GM21515 (cell line): ENCODE data around the gene ETS1.

Experiments
- ATAC-seq: cut with Tn5 transposase; IDR thresholded peaks from one replicate; pipeline ENCODE4 v1.9.1; 2021; ENCODE audit not compliant: unreplicated experiment

Gene ETS1

GRCh38 chr11:128490092-128490491 is 97.3 kb downstream of the ETS1 start:
- no peak for ATAC-seq

- ATAC-seq = no peak
Measured at GRCh38 chr11:128488471-128488870, 98.9 kb downstream of the ETS1 start.

DNA sequence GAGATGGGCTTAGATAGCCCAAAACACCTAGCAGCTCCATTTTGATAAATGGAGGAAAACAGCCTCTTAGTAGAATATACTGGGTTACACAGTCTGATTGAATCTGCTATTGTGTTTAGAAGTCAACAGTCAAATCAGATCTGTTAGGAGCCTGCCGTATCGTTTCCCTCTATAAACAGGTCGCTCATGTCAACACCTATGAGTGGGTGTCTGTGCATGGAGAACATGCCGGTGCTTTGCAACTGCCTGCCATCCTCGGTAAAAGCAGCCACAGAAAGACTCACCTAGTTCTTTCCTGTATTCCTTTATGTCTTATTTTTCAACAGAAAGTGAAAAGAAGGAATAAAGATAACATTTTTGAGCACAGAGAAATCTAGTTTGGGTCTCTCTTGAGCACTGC is 99.4 kb downstream of the ETS1 start:
- no peak for ATAC-seq

GRCh38 chr11:128484172-128484571 is 103.2 kb downstream of the ETS1 start:
- ATAC-seq = no peak

- peak; percentile 74 for ATAC-seq
Measured at GRCh38 chr11:128483211-128483788, 104.1 kb downstream of the ETS1 start.

DNA sequence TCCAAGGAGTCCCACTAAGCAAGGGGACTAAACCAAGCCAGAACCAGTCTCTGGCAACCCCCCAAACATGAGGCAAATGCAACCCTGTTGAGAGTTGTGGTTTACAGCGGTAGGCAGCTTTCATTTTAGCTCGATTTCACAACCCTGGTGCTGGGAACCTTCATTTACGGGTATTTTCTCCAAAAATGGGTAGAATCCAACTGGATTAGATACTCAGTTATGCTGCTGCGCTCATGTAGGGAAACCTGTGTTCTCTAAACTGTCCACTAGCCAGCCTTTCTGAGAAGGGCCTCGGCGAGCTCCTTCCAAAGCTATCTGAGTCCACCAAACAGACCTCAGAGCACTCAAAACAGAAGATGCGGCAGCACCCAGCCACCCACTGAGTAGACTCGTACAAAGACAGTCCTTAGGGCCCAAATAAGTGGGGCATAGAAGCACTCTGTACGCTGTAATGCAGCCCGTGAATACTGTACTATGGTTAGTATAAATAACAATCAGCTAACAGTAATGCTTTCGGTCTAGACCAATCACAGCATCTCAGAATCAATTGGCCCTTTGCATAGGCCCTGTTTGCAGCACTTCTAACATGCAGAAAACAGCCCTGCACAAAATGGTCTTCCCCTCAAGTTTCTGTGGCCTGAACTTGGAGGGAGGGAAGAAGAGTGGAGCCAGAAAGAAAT is 104.7 kb downstream of the ETS1 start:
- peak; percentile 53 for ATAC-seq

GRCh38 chr11:128482092-128482491 is 105.3 kb downstream of the ETS1 start:
- ATAC-seq = no peak

DNA sequence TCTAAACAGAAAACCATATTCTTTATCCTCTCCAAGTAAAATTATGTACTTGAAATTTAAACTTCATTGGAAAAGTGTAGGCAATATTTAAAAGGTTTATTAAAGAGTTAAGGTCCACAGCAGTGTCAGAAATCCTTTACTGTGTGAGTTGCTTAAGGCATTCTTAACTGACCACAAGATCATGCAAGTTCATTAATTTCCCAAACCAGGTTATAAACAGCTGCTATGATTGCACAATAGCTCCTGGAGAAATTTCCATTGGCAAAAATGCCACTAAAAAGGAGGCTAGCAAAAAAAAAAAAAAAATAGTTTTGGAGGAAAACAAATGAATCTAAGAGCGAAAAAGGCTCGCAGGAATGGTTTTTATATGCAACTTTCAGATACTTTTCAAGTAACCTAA is 106.2 kb downstream of the ETS1 start:
- no peak for ATAC-seq

- no peak for ATAC-seq
Measured at GRCh38 chr11:128480665-128481064, 106.7 kb downstream of the ETS1 start.

- no peak for ATAC-seq
Measured at GRCh38 chr11:128480066-128480465, 107.3 kb downstream of the ETS1 start.

- no peak for ATAC-seq
Measured at GRCh38 chr11:128479144-128479543, 108.2 kb downstream of the ETS1 start.

GRCh38 chr11:128478305-128478704 is 109.1 kb downstream of the ETS1 start:
- no peak for ATAC-seq

DNA sequence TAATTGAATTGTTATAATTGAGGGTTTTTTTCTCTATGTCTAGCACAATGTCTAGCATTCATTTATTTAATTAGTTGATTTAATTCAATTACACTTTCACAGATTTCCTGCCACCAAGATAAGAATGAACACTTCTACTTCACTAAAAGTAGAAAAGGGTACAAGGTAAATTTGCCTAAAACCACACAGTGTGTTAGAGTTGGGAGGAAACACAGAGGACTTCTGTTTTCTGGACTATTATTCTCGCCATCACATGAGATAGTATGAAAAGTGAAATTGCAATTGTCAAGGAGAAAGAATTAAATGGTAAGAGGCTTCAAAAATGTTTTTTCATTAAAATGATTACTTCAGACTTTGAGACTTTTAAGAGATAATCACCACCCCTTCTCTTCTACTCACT is 109.5 kb downstream of the ETS1 start:
- ATAC-seq = no peak

DNA sequence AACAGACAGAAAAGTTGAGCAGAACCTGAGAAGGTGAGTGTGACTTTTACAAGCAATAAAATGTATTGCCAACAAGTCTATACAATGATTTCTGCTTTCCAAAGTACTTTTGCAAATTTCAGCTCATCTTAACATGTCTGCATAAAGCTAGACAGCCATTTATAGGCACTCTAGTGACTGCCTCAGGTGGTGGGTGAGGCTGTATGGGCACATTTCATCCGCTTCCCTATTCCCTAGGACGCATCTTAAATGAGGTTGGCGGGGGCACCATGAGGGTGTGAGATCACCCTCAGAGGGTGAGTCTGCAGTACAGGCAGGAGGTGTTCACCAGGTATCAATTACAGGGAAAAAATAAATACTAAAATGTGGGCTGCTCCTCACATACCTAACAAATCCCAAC is 110.1 kb downstream of the ETS1 start:
- ATAC-seq = no peak

- ATAC-seq = no peak
Measured at GRCh38 chr11:128476729-128477128, 110.6 kb downstream of the ETS1 start.

DNA sequence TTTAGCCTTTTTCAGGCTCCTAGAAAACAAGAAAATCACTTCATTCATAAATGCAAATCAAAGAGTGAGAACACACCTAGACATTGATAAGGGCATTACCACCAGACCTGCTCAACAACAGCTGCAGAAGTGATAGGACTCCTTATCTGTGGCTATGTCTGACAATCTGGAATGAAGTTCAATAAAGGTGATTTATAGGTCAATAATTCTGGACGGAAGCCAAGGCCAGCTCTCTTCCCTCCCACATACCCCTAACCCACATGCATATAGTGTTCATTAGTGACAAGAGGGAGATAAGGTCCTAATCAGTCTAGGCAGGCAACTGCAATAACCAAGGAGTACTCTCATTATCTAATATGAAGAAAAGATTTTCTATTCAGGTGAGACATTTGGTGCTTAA is 111.3 kb downstream of the ETS1 start:
- ATAC-seq = no peak

DNA sequence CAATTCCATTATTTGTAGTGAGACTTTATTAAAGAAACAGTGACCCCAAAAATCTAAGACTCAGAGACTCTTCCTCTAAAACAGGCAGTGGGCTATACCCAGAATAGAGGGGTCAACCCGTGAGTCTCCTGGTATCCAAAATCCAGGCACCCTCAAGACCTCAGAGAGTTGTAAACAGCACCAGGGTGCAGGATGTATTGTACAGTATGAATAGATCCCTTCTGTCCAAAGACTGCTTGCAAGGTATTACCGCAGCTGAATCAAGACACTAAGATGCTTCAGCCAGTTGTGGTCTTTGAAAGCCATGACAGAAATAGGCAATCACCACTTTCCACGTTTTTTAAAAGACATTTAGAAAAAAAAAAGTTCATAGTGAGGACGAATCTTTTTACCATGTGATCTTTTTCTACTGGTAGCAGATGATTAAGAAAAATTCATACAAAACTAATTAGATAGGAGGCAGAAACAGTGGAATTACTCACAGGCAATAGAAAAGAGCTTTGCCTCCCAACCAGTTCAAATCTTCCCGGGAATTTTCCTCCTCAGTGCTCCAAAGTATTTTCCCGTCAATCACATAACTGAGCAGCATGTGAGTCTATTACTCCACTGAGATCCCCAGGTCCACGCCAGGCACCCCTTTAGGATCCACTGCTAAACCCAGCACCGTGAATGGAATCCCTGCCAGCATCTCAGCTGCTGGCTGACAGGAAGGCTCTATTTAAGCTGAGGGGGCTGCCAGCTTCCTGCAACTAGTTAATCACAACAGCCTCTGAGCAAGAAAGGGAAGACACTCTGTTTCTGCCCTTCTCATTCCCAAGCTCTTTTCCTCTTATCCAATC is 113.1 kb downstream of the ETS1 start:
- no peak for ATAC-seq

DNA sequence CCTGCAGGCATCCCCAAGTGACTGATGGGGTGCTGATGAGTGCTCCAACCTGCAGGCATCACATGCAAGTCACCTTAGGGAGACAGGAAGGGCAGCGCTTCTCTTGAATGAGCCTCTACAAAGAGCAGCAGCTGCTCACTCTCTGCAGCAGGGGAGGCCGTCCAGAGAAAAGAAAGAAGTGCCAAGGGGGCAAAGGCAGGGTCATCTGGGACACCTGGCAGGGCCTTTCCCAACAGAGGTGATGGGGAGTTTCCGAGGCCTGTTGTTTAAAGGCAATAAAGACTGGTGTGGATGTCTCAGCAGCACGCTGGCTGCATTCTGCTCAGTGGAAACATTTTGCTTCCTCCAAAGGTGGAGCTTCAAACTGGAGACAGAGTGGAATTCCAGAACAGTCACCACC is 113.7 kb downstream of the ETS1 start:
- no peak for ATAC-seq

DNA sequence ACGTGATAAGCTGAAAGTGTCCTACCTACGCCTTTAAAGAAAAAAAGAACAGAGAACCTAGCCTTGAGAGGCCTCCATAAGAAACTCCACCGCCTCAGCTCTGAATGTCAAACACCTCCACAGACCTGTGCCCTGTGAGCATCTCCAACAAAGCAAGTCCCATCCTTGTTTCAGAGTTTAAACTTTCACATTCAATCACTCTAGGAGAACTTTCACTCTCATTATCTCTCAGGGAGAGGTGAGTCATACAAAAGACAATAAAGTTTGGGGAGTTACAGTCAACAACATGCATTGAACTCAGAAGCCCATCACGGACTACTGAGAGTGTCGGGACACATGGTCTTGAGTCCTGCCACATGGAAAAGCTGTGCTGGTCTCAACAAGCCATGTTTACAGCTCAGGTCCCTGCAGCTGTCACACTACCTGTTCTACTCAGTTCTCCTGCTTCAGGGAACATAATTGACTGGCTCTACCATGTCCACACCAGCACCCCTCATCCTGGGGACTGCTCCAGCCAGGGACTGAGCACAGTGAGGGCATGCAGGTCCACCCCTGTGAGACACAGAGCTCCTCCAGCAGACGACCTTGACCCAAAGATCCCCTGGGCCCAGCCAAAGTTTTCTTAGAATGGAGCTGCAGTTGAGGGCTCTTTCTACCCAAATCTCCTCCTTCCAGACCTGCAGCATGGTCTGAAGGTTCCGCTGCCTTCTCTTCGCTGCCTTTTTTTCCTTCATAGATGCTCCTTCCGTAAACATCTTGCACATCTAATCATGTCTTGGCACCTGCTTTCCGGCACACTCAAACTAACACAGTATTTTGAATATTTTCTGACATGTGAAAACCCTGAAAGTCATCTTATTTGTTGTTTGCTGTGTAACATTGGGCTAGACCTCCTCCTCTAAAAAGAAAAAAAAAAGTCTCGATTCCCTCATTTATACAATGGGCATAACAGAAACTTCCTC is 114.9 kb downstream of the ETS1 start:
- ATAC-seq = peak; percentile 46

DNA sequence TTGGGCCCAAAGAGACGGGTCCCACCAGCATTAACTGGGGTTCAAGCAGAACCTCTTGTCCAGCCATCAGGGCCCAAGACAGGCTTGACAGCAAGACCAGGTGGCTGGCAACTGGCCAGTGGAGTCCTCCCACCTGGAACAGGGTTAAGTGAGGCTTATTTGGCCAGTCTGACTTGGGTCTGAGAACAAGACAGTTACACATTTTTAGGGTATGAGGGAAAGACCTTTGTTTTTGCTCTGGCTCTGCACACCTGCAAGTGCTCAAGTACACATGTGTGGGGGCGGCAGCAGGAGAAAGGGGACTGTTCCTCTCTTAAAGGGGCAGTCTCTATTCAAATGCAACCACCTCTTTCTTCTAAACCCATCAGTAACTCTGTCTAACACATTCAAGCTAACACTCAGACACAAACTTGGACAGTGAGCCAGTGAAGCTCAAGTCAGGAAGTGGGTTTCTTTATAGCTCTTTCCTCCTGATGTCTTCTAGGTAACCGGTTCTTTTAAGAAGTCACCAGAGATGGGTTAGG is 116.2 kb downstream of the ETS1 start:
- peak; percentile 49 for ATAC-seq

DNA sequence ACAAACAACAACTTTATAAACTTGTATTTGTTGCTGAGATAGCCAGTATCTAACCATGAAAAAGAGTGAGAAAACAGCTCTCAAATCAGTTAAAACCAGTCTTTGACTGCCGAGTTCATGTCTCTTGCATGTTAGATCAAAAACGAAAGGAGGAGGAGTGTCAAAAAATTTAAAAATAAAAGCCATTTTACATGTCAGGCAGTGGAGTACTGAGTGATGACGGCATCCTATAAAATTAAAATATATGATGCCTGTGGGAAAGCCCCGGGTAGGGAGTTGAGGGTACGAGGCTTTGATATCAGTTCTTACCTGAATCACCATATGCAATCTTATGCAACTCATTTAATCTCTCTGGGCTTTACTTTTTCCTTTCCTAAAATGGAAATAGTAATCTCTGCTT is 117.3 kb downstream of the ETS1 start:
- ATAC-seq = no peak
